ENCODE data around the gene MGMT. TPM values are rescaled to one million over a fixed set of nuclear protein-coding genes. Genes with fewer than 3 reads are reported as not detected.

MGMT gene
- total RNA-seq, 1 experiment from 2014 or later, result 9.4 TPM

- no peaks in the 10 kb centered on the region for H3K36me3 ChIP-seq
- H3K9me3 ChIP-seq (replicated peaks), result 0 out of 2 replicates have a peak, but pooled peaks cover 3% of the 10 kb centered on the region
- no peak for DNase-seq (ENCODE audit: low read depth in 1 of 2, low spot score in 2 of 2)
- H3K27me3 ChIP-seq (replicated peaks), result no peaks in the 10 kb centered on the region
- H3K27ac ChIP-seq, result no peak overlapping the region
- no peaks in the 10 kb centered on the region for H3K4me1 ChIP-seq (replicated peaks)
- no peak overlapping the region for H3K4me3 ChIP-seq
Observed at GRCh38 chr10:129675027-129675769, 208.2 kb downstream of the MGMT start.

- Histone ChIP-seq H3K4me1 (replicated peaks) (no peaks in the 10 kb centered on the region), H3K27me3 (replicated peaks) (no peaks in the 10 kb centered on the region), H3K27ac (no peak overlapping the region), H3K36me3 (no peaks in the 10 kb centered on the region), H3K9me3 (replicated peaks) (0 out of 2 replicates have a peak, but pooled peaks cover 7% of the 10 kb centered on the region), H3K4me3 (no peak overlapping the region)
- DNase-seq (ENCODE audit: low read depth in 1 of 2, low spot score in 2 of 2), result no peak
Observed at GRCh38 chr10:129676014-129676413, 209.0 kb downstream of the MGMT start.

DNA sequence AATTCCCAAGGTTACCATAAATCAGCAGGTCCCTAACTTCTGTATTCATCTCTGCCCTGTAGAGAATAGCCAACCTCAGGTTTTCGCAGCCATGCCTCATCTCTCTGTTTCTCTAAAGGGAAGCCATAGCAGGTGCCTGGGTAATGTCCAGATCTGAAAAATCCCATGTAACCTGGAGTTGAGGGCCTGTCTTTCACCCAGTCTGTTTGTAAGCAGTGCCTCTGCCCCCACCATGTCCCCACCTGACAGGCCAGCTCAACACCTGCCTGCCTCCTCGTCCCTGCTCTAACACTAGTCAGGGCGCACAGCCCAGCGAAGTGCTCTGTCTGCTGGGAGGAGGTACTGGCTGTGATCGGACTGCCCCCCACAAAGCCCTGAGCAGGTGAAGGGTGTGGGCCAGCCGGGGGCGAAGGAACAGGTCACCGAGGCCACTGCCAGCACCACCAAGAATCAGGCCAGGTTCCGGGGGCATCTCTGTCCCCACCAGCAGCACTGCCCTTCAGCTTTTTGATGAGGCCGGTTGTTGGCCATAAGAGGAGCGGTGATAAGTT is 210.4 kb downstream of the MGMT start:
- Histone ChIP-seq H3K4me1 (replicated peaks) (no peaks in the 10 kb centered on the region), H3K27me3 (replicated peaks) (no peaks in the 10 kb centered on the region), H3K4me3 (no peak overlapping the region), H3K36me3 (no peaks in the 10 kb centered on the region), H3K9me3 (replicated peaks) (peaks cover 12% of the 10 kb centered on the region; the same call in 1 of the 2 replicates), H3K27ac (no peak overlapping the region)
- no peak for DNase-seq (ENCODE audit: low read depth in 1 of 2, low spot score in 2 of 2)

DNA sequence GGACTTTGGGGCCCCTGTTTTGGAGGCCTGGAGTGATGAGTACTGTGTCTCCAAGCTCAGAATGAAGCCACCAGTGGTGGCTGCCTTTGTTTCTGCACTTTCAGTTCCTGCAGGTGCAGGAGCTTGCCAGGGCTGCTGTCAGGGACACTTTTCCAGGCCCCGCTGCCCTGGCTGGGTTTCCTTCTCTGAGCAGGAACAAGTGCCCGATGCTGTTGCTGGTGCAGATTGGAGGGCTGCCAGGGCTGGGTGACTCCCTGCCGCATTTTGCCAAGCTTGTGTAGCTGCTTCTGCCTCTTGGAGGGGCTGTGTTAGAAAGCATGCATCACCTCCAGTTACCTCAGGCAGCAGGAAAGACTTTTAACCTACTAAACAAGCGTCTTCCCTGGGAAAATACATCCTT is 211.1 kb downstream of the MGMT start:
- DNase-seq (ENCODE audit: low read depth in 1 of 2, low spot score in 2 of 2), result no peak
- Histone ChIP-seq H3K4me1 (replicated peaks) (no peaks in the 10 kb centered on the region), H3K4me3 (no peak overlapping the region), H3K27me3 (replicated peaks) (no peaks in the 10 kb centered on the region), H3K9me3 (replicated peaks) (peaks cover 12% of the 10 kb centered on the region), H3K36me3 (no peaks in the 10 kb centered on the region), H3K27ac (no peak overlapping the region)

DNA sequence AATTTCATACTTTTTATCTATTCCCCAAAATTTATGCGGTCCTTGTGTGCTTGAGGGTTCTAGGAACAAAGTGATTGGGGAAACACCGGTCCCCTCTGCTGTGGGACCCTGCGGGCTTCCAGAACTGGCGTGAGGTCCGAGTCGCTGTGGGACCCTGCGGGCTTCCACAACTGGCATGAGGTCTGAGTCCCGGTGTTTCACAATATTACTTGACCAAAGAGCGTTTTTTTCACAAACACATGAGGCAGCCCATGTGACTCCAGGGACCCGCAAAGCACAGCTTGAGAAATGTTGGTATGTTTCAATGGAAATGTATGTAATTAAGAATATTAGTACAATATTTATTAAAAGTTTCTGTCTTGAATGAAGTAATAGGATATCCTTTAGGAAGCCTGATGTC is 212.2 kb downstream of the MGMT start:
- no peak for DNase-seq (ENCODE audit: low read depth in 1 of 2, low spot score in 2 of 2)
- Histone ChIP-seq H3K36me3 (no peaks in the 10 kb centered on the region), H3K27me3 (replicated peaks) (no peaks in the 10 kb centered on the region), H3K4me3 (no peak overlapping the region), H3K9me3 (replicated peaks) (peaks cover 14% of the 10 kb centered on the region), H3K4me1 (replicated peaks) (no peaks in the 10 kb centered on the region), H3K27ac (no peak overlapping the region)

- Histone ChIP-seq H3K4me1 (replicated peaks) (no peaks in the 10 kb centered on the region), H3K9me3 (replicated peaks) (peaks cover 14% of the 10 kb centered on the region), H3K27ac (no peak overlapping the region), H3K36me3 (no peaks in the 10 kb centered on the region), H3K4me3 (no peak overlapping the region), H3K27me3 (replicated peaks) (no peaks in the 10 kb centered on the region)
- no peak for DNase-seq (ENCODE audit: low read depth in 1 of 2, low spot score in 2 of 2)
Observed at GRCh38 chr10:129680661-129681344, 213.8 kb downstream of the MGMT start.

DNA sequence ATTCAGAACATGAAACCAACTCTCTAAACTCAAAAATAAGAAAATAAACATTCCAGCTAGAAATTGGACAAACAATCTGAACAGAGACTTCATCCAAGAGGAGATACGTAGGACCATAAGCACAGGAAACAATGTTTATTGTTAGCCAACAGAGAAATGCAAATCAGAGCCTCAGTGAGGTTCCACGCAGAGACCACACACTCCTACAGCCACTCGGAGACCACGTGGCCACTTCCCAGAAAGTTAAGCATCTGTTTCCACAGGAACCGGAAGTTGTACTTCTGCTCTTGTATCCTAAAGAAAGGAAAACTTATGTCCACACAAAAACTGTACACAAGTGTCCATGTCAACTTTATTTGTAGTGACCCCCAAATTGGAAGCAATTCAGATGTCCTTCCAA is 214.8 kb downstream of the MGMT start:
- peaks cover 14% of the 10 kb centered on the region for H3K9me3 ChIP-seq (replicated peaks)

GRCh38 chr10:129683519-129683918 is 216.5 kb downstream of the MGMT start:
- Histone ChIP-seq H3K36me3 (no peaks in the 10 kb centered on the region), H3K4me3 (no peak overlapping the region), H3K4me1 (replicated peaks) (no peaks in the 10 kb centered on the region), H3K27ac (no peak overlapping the region), H3K27me3 (replicated peaks) (no peaks in the 10 kb centered on the region), H3K9me3 (replicated peaks) (peaks cover 11% of the 10 kb centered on the region)
- DNase-seq (ENCODE audit: low read depth in 1 of 2, low spot score in 2 of 2), result no peak

More for the DNA sequence above, 214.8 kb downstream of the MGMT start:
- no peak for DNase-seq (ENCODE audit: low read depth in 1 of 2, low spot score in 2 of 2)
- Histone ChIP-seq H3K4me1 (replicated peaks) (no peaks in the 10 kb centered on the region), H3K4me3 (no peak overlapping the region), H3K27ac (no peak overlapping the region), H3K27me3 (replicated peaks) (no peaks in the 10 kb centered on the region), H3K36me3 (no peaks in the 10 kb centered on the region)

DNA sequence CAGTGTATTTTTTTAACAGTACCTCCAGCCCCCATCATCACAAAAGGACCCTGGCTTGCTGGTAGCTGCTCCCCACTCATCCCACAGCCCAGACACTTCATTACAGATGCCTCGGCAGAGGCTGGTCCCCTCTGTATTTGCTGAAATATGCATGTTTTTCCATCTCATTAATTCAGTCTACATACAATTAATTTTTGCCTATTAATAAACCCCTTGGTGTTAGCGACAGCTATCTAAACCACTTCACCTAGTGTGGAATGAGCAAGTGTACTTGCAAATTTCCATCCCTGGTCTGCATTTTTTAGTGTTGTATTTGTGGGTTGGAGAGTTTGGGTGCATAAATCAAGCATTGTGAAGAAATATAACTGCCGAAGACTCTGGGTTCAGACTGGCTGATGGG is 216.9 kb downstream of the MGMT start:
- DNase-seq (ENCODE audit: low read depth in 1 of 2, low spot score in 2 of 2), result no peak
- no peak overlapping the region for H3K4me3 ChIP-seq
- no peaks in the 10 kb centered on the region for H3K4me1 ChIP-seq (replicated peaks)
- no peaks in the 10 kb centered on the region for H3K27me3 ChIP-seq (replicated peaks)
- H3K27ac ChIP-seq, result no peak overlapping the region
- peaks cover 11% of the 10 kb centered on the region for H3K9me3 ChIP-seq (replicated peaks)
- no peaks in the 10 kb centered on the region for H3K36me3 ChIP-seq

- Histone ChIP-seq H3K4me1 (replicated peaks) (no peaks in the 10 kb centered on the region), H3K9me3 (replicated peaks) (peaks cover 14% of the 10 kb centered on the region), H3K4me3 (no peak overlapping the region), H3K36me3 (no peaks in the 10 kb centered on the region), H3K27me3 (replicated peaks) (no peaks in the 10 kb centered on the region), H3K27ac (no peak overlapping the region)
- DNase-seq (ENCODE audit: low read depth in 1 of 2, low spot score in 2 of 2), result no peak
Observed at GRCh38 chr10:129685271-129685670, 218.2 kb downstream of the MGMT start.

DNA sequence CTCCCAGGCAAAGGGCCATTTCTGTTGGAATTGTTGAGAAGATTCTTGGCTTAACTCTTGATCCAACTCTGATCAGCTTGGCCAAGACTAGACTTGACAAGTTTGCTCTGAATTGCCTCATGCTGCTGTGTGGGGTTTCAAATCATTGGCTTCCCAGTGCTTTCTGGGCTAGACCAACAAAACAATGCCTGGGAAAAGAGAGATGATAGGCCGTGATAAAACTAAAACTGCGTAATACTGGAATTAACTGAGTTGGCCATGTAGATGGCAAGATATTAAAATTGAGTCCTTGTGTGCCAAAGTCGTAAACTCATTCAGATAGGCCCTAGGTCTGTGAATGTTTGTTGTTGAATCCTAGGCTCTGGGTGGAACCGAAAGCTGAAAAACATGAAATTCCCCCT is 222.6 kb downstream of the MGMT start:
- DNase-seq (ENCODE audit: low read depth in 1 of 2, low spot score in 2 of 2), result no peak
- Histone ChIP-seq H3K9me3 (replicated peaks) (0 out of 2 replicates have a peak, but pooled peaks cover 11% of the 10 kb centered on the region), H3K27ac (no peak overlapping the region), H3K4me3 (no peak overlapping the region), H3K36me3 (no peaks in the 10 kb centered on the region), H3K4me1 (replicated peaks) (no peaks in the 10 kb centered on the region), H3K27me3 (replicated peaks) (no peaks in the 10 kb centered on the region)

- Histone ChIP-seq H3K27ac (no peak overlapping the region), H3K27me3 (replicated peaks) (no peaks in the 10 kb centered on the region), H3K36me3 (no peaks in the 10 kb centered on the region), H3K4me3 (no peak overlapping the region), H3K4me1 (replicated peaks) (no peaks in the 10 kb centered on the region), H3K9me3 (replicated peaks) (0 out of 2 replicates have a peak, but pooled peaks cover 11% of the 10 kb centered on the region)
- DNase-seq (ENCODE audit: low read depth in 1 of 2, low spot score in 2 of 2), result no peak
Observed at GRCh38 chr10:129690248-129691070, 223.4 kb downstream of the MGMT start.

GRCh38 chr10:129692695-129693094 is 225.7 kb downstream of the MGMT start:
- peaks cover 15% of the 10 kb centered on the region; the same call in 1 of the 2 replicates for H3K9me3 ChIP-seq (replicated peaks)

More at GRCh38 chr10:129692695-129693094, 225.7 kb downstream of the MGMT start:
- no peak overlapping the region for H3K4me3 ChIP-seq
- DNase-seq (ENCODE audit: low read depth in 1 of 2, low spot score in 2 of 2), result no peak
- no peaks in the 10 kb centered on the region for H3K27me3 ChIP-seq (replicated peaks)
- no peak overlapping the region for H3K27ac ChIP-seq
- H3K36me3 ChIP-seq, result no peaks in the 10 kb centered on the region
- H3K4me1 ChIP-seq (replicated peaks), result no peaks in the 10 kb centered on the region

Data from SJSA1 (cell line).